GM12874 (cell line): ENCODE measurements around the gene PCDH19.

Experiments used
- TF ChIP-seq, protein P1 (sequence below): IDR thresholded peaks from 2 replicates; pipeline ENCODE4 v1.5.1; 2011; ENCODE audit warnings: low read depth, mild to moderate bottlenecking, control low read depth, low read length, moderate library complexity; ENCODE audit not compliant: insufficient read depth

Gene PCDH19

GRCh38 chrX:100356351-100356896 lies 53.6 kb downstream of the PCDH19 start:
- TF ChIP-seq, protein P1, sequence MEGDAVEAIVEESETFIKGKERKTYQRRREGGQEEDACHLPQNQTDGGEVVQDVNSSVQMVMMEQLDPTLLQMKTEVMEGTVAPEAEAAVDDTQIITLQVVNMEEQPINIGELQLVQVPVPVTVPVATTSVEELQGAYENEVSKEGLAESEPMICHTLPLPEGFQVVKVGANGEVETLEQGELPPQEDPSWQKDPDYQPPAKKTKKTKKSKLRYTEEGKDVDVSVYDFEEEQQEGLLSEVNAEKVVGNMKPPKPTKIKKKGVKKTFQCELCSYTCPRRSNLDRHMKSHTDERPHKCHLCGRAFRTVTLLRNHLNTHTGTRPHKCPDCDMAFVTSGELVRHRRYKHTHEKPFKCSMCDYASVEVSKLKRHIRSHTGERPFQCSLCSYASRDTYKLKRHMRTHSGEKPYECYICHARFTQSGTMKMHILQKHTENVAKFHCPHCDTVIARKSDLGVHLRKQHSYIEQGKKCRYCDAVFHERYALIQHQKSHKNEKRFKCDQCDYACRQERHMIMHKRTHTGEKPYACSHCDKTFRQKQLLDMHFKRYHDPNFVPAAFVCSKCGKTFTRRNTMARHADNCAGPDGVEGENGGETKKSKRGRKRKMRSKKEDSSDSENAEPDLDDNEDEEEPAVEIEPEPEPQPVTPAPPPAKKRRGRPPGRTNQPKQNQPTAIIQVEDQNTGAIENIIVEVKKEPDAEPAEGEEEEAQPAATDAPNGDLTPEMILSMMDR: no peak

GRCh38 chrX:100355680-100356079 lies 54.4 kb downstream of the PCDH19 start:
- TF ChIP-seq, protein P1: no peak

DNA sequence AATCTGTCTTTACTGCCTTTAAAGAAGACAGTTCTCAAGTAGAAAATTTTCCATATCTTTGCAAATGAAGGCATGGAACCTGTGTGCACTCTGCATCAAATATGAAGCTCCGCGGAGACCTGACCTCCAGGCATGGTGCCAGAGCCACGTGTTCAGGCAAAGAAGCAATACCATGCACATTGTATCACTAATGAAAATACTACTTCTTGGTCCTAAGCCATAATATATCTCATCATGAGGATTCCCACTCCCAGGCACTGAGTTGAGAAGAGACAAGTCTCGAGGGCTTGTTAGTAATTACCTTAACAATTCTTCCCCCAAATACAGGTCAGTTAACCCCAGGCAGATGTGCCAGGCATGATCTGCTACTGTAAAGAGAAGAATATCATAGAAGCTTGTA lies 56.7 kb downstream of the PCDH19 start:
- TF ChIP-seq, protein P1: no peak

DNA sequence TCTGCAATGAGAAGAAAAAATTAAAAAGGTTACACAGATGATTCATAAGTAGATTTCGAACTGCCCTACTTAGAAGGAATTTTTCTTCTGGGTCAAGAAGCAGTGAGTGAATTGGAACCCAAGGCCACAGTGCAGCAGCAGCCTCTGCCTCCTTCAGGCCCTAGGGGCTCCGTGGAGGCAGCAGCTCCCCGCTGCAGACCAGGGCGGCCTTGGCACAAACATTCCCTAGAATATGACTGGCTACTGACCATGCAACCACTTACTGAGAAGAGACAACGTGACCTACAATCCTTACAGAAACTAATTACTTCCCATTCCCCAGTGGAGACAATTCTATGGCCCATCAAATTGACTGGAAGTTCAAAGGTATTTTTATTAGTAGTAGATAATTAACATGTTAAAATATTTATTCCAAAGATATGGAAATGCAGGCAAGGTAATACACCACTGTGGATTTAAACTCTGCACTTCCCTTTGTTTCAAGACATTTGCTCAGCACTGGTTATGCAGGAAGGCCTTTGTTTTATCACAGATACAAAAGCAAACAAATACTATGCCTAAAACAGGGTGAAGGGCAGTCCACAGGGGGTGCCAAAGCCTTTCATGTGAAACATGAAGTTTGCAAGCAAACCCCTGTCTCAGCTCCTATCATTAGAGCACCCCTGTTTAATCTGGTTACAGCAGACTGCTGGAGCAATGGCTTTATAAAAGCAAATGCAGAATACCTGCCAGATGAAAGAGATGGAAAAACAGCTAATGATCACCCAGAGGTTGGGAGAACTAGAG lies 59.2 kb downstream of the PCDH19 start:
- TF ChIP-seq, protein P1: no peak

DNA sequence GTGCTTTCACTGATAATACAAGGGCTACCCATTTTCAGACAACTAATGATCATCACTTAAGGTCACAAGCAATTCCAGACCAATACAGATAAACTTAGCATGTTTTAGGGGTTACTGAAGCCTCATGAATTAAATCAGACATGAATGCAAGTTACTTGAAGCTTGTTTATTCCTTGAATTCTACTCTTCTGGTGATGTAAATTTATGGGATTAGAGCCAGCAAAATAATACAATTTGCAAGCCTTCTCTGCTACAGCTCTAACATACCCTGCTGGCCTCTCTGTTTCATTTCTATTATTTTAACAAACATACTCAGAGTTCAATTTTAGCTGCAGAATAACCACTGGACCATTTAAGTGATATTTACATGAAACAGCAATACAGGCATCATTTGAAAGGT lies 60.7 kb downstream of the PCDH19 start:
- TF ChIP-seq, protein P1: no peak

- TF ChIP-seq, protein P1: no peak
Observed at GRCh38 chrX:100341142-100341510, 68.9 kb downstream of the PCDH19 start.

DNA sequence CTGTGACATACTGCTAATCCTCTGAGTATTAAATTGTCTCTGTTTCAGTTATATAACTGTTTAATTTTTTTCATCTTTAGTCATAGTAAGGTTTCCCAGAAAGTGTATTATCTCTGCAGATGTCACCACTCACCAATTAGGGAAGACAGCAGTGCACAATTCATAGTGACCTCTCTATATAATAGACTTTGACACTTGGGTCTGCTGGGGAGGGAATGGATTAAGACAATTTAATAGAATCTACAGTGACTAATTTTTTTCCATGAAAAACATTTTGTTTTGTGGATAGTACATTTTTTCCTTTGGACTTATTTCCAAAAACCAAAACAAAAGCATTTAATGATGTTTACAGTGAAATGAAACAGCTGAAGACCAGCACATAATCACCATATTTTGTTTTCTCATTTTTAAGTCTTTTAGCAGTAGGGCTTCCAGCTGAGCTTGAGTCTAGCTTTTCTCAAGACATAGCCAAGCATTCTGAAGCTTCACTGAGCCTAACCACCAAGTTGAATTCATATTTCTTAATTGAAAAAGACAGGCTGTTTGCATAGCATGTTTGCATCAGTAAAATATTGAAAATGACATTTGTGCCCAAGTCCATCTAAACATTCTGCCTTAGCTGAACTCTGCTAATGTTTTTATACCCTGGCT lies 69.5 kb downstream of the PCDH19 start:
- TF ChIP-seq, protein P1: no peak
